ENCODE measurements around the gene CAMTA1.

The CAMTA1 gene

GRCh38 chr1:7473223-7474142, 688.2 kb downstream of the CAMTA1 start:
- no peak for FAIRE-seq

GRCh38 chr1:7474143-7474490, 688.9 kb downstream of the CAMTA1 start:
- no peak for FAIRE-seq

- no peak for FAIRE-seq
Observed at GRCh38 chr1:7474786-7475502, 689.7 kb downstream of the CAMTA1 start.

DNA sequence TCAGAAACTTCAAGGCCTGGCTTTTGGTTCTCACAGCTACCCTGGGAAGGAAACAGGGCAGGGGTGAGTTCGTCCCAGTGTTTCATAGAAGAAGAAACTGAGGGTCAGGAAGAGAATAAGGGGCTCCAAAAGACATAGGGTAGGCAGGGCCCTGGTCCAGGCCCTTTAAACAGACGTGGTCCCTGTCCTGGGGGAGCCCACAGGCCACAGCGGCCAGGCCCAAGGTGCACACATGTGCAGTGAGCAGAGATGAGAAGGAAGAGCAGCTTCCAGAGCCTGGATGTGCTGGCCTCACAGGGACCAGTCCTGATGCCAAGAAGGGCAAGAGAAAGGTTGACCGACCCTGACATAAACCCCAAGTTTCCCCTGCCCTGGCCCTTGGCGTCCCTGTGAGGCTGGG, 690.4 kb downstream of the CAMTA1 start:
- FAIRE-seq, result no peak

- no peak for FAIRE-seq
Observed at GRCh38 chr1:7476402-7476801, 691.1 kb downstream of the CAMTA1 start.

GRCh38 chr1:7476861-7477547, 691.8 kb downstream of the CAMTA1 start:
- FAIRE-seq, result no peak

DNA sequence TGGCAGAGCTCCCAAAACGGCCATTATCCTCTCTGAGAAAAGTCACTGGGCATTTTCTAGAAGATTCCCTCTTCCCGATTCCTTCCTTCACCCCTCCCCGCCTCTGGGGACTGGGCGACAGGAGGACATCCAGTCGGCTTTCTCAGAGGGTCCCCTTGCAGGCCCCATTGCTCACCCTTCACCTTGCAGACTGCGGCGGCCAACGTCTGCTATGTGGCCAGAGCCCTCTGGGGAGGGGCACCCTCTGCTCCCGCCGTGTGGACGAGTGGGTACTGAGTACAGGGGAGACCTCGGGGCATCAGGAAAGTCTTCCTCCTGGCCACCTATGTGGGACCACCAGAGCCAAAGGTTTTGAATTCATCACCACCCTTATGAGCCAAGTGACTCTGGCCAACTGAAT, 692.3 kb downstream of the CAMTA1 start:
- no peak for FAIRE-seq

DNA sequence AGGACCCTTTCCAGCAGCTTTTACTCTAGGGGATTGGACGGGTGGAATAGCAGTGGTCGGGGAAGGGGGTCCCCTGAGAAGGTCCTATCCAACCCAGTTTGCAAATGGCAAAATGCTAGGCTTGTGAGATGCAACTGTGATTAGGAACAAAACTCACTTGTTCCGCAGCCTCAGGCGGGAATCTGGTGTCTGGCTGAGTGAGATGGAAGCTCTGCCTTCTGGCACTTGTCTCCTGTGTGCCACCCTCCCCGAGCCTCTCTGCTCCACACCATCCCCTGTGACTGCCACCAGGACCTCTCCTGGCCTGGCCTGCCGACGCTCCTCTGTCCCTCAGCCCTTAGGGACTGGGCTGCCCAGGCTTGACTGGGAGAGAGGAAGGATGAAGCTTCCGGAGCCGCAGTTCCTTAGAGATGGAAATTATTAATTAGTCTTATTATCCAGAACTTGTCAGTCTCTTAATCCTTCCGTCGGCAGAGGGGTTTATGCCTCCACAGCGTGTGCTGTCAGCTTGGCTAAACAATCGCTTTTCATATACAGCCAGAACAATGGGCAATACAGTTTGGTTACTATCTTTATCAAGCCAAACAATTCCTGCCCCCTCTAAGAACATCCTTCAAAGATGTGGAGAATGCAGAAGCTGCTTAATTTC, 693.0 kb downstream of the CAMTA1 start:
- FAIRE-seq, result no peak

GRCh38 chr1:7478809-7479499, 693.7 kb downstream of the CAMTA1 start:
- no peak for FAIRE-seq

GRCh38 chr1:7479571-7479970, 694.3 kb downstream of the CAMTA1 start:
- FAIRE-seq, result no peak

DNA sequence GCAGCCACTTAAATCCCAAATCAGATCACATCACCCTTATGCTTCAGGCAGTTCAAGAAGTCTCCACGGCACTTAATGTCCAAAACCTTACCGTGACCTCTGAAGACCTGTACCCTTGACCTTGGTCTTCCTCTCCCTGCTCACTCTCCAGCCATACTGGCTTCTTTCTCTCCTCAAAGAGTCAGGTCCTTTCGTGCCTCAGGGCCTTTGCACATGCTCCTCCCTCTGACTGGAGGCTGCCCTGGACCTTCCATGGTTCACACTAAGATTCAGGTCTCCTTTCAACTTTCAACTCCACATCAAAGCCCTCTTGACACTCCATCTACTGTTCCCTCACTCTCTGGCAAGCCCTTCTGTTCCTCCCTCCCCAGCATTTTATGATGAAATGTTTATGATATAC, 695.9 kb downstream of the CAMTA1 start:
- no peak for FAIRE-seq

DNA sequence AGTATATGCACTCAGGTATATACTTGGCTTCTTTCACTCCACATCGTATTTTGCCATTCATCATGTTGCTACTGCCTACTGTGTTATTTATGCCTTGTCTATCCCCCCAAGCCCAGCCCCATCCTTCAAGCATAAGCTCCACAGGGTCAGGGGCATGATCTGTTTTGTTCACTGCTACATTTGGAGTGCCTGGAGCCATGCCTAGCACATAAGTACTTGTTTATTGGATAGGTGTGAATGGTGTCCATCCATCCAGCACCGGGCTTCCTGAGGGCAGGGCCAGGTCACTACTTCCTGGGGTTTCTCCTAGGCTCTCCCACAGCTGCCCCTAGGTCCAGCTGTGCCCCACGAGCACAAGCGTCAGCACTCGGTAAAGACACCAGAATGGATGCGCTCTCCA, 696.8 kb downstream of the CAMTA1 start:
- FAIRE-seq, result no peak

GRCh38 chr1:7482772-7483495, 697.7 kb downstream of the CAMTA1 start:
- FAIRE-seq, result no peak

DNA sequence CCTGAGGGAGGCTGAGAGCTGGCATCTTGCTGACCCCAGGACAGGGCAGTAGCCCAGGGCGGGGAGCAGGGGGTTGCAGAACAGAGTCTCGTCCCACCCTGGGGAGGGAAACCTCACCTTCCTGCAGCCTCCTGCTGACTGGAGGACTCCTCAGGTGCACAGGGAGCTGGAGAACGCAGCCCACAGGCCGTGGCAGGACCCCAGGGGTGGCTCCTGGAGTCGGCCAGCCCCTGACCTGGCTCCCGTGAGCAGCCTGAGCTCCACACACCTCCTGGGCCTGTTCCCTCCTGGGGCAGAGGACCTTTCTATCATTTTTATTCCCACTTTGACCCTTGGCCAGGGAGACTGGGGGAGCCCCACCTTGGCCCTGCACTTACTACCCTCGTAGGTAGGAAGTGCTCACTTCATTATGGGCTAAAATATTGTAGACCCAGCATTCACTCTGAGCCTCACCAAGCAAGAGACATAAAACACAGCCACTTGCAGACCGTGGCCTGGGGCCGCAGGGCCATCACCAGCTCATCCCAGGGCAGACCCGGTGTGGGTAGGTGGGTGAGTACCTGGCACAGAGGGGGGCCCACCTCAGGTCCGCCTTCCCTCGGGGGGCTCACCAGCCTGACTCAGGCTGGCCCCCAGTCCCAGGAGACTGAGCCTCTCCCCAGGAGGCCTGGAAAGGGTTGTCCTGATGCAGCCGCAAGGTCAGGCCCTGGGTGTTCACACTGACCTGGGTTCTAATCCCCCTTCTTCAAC, 698.6 kb downstream of the CAMTA1 start:
- FAIRE-seq, result no peak

GRCh38 chr1:7485086-7485780, 700.0 kb downstream of the CAMTA1 start:
- FAIRE-seq, result no peak

GRCh38 chr1:7485826-7486225, 700.6 kb downstream of the CAMTA1 start:
- no peak for FAIRE-seq

DNA sequence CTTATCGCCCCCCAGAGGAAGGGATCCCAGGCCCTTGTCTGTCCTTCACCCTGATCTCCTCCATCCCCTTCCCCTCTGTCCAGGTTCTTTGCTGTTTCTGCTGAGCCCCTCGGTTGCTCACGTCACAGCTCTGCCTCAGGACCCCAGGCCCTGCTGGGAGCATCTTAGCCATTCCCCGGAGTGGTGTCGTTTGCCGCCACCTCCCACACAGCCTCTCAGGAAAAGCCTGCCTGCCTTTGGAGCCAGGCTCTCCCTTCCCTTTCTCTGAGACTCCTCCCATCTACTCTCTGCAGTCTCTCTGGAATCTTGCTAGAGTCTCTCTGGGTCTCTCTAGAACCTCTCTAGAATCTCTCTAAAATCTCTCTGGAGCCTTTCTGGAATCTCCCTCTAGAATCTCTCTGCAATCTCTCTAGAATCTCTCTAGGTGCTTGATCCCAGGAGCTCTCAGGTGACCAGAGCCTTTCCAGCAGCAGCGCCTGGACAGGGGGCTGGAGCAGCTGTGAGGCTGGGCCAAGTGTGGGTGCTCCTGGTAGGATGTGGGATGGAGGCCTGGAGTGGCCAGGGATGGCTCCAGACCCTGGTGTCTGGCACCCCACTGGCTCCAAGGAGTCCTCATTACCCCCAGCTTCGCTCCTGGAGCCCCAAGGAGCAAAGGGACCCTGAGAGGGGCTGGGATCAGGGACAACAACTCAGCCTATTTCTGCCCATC, 702.7 kb downstream of the CAMTA1 start:
- FAIRE-seq, result no peak

DNA sequence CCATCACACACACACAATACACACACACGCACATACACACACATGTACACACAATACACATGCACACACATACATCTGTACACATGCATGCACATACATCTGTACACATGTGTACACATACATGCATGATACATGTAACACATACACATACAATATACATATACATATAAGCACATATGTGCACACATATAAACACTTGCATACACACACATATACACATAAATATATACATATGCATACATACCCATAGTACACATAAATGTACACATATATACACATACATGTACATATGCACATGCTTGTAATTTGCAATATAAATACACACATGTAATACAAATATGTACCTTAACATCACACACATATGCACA, 703.2 kb downstream of the CAMTA1 start:
- FAIRE-seq, result no peak

- no peak for FAIRE-seq
Observed at GRCh38 chr1:7489586-7489985, 704.3 kb downstream of the CAMTA1 start.

DNA sequence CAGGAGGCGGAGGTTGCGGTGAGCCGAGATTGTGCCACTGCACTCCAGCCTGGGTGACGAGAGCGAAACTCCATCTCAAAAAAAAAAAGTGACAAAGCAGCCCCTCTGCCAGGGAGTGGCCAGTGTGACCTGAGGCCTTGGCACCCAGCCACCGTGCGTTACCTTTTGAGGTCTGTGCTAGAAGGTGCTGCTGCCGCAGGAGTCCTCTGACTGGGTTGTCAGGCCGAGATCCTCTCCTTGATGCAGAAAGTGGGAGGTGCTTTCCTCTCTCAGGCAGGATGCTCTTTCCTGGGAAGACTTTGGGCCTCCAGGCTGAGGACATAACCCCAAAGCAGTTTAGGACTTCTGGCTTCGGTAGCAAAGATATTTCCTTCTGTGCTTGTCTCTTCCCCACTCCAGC, 705.3 kb downstream of the CAMTA1 start:
- no peak for FAIRE-seq

All from endometrium (tissue), 2 donors.